Stomach (tissue), 9 donors: ENCODE results near the gene CCDC181. TPM values are rescaled to one million over a fixed set of nuclear protein-coding genes. Genes with fewer than 3 reads are reported as not detected.
A peak's percentile ranks its signal among the peaks of the same experiment; 100 is the strongest.

ENCODE experiments used
- DNase-seq, 2 donors: peaks; one replicate each; pipeline versions ENCODE4 v3.0.0 to v3.0.0-alpha.2; 2013 to 2019
- H3K27ac ChIP-seq, 5 donors: fragments of 200-600 bp in 4 of 5; sonication (generic) in 4 of 5; one replicate each; pipeline ENCODE4 v1.5.1; 2013 to 2019; ENCODE audit warnings: mild to moderate bottlenecking in 1 of 5, moderate library complexity in 1 of 5
- H3K27me3 ChIP-seq, 3 donors: fragments of 200-600 bp; sonication (generic); one replicate each; pipeline ENCODE4 v1.5.1; 2017 to 2019; ENCODE audit warnings: mixed run types in 1 of 3
- H3K36me3 ChIP-seq, 4 donors: fragments of 200-600 bp; sonication (generic); 1 replicate in 3 of 4; 2 replicates in 1 of 4; pipeline ENCODE4 v1.5.1; 2016 to 2019
- H3K4me1 ChIP-seq, 4 donors: fragments of 200-600 bp; sonication (generic); one replicate each; pipeline ENCODE4 v1.5.1; 2016 to 2019
- H3K4me3 ChIP-seq, 4 donors: fragments of 200-600 bp; sonication (generic) in 3 of 4; one replicate each; pipeline ENCODE4 v1.5.1; 2016 to 2019; ENCODE audit warnings: mild to moderate bottlenecking in 1 of 4
- H3K9me3 ChIP-seq, 4 donors: fragments of 200-600 bp; sonication (generic); one replicate each; pipeline ENCODE4 v1.5.1; 2016 to 2019
- CTCF ChIP-seq, 7 experiments: fragments of 450-650 bp in 4 of 7; fragments of 200-600 bp in 3 of 7; sonication (generic) in 3 of 7; IDR thresholded peaks; one replicate each; pipeline ENCODE4 v1.5.1; 2016 to 2019; ENCODE audit warnings: antibody characterized with exemption in 7 of 7, control low read depth in 2 of 7, mild to moderate bottlenecking in 1 of 7
- EP300 ChIP-seq: sonication (generic); formaldehyde crosslinking; IDR thresholded peaks from one replicate; pipeline ENCODE4 v1.6.1; 2017; ENCODE audit warnings: antibody characterized with exemption
- POLR2A ChIP-seq, 4 donors: fragments of 450-650 bp; IDR thresholded peaks; one replicate each; pipeline ENCODE4 v1.6.1; 2016; ENCODE audit warnings: antibody characterized with exemption in 4 of 4, control low read depth in 2 of 4, mild to moderate bottlenecking in 1 of 4, moderate library complexity in 1 of 4
- POLR2AphosphoS5 ChIP-seq, 3 donors: sonication (generic); formaldehyde crosslinking; IDR thresholded peaks; one replicate each; pipeline ENCODE4 v1.6.1; 2016; ENCODE audit warnings: antibody characterized with exemption in 3 of 3
- WGBS, 5 donors: extraction: QIAGEN DNeasy Blood & Tissue Kit in 3 of 5; methylation state at CpG; one replicate each; pipeline versions ENCODE4 v1.1.5 to v1.1.7; 2013 to 2018; 5-methylcytosine and 5-hydroxymethylcytosine counted together
- intact Hi-C: fragments of 100-400 bp; cut with DNase I; formaldehyde crosslinking; loops from one replicate; pipeline ENCODE4 v1.15.1; 2023; ENCODE audit warnings: low total_unique reads
- polyA plus RNA-seq, 3 donors: library from polyadenylated mRNA; stranded (reverse); fragments of 200-250 nt; gene quantifications; one replicate each; pipeline ENCODE4 v1.2.3, GENCODE V29; 2013
- small RNA-seq, 4 donors: library from RNA; depleted of rRNA; stranded (forward); fragments of <200 nt; gene quantifications; one replicate each; pipeline ENCODE3, GENCODE V24; 2016
- total RNA-seq, 5 donors: library from RNA; depleted of rRNA; stranded (reverse); fragments of >200 nt; gene quantifications; one replicate each; pipeline versions ENCODE4 v1.1.0 to v1.2.3, GENCODE V29; 2014 to 2016
- donor health status: healthy with polysubstance abuse.
- donor health status: Bipolar disorder and iron deficiency.
- donor health status: healthy.

The CCDC181 gene
- total and polyA plus RNA-seq, 8 donors = 0.73 to 4.3 (median 0.95) TPM; not detected in 3

- peaks cover 0 to 3% (median 0%) of the 10 kb centered on the region in 4 donors for H3K9me3 ChIP-seq
- H3K4me3 ChIP-seq = no peak overlapping the region
- no peaks in the 10 kb centered on the region for H3K27me3 ChIP-seq
- intact Hi-C loops = loop anchor here (10.0 kb wide), 1 partner anchor 744 kb away; no protein-coding TSS in a partner anchor
- H3K27ac ChIP-seq = no peak overlapping the region
- peaks cover 0 to 13% (median 2%) of the 10 kb centered on the region in 4 donors for H3K4me1 ChIP-seq
- 41 to 46% (median 43%) methylated on average over 5 of the region's 5 CpGs for WGBS, 5 donors
- peak in 1 of 2 donors; percentile 86 for DNase-seq
- H3K36me3 ChIP-seq = no peaks in the 10 kb centered on the region
- TF ChIP-seq CTCF (IDR thresholded peaks at IDR 0.05) (peak in 5 of 7 experiments; percentile 53 to 83 (median 79)), EP300 (no peak), POLR2AphosphoS5 (IDR thresholded peaks at IDR 0.05) (peak in 1 of 3 donors; percentile 28), POLR2A (IDR thresholded peaks at IDR 0.05) (no peak)
Observed at GRCh38 chr1:169348383-169349036, 78.8 kb downstream of the CCDC181 start.

GRCh38 chr1:169347688-169348382, 79.4 kb downstream of the CCDC181 start:
- no peaks in the 10 kb centered on the region for H3K27me3 ChIP-seq
- intact Hi-C loops = loop anchor here (10.0 kb wide), 1 partner anchor 743 kb away; no protein-coding TSS in a partner anchor
- WGBS, 5 donors = 52 to 80% (median 66%) methylated on average over 2 of the region's 2 CpGs
- H3K27ac ChIP-seq = no peak overlapping the region
- H3K36me3 ChIP-seq = no peaks in the 10 kb centered on the region
- no peak for TF ChIP-seq POLR2AphosphoS5 (IDR thresholded peaks at IDR 0.05)
- TF ChIP-seq EP300 = no peak
- no peak for TF ChIP-seq POLR2A (IDR thresholded peaks at IDR 0.05)
- TF ChIP-seq CTCF (IDR thresholded peaks at IDR 0.05) = no peak
- no peaks in the 10 kb centered on the region for H3K9me3 ChIP-seq
- H3K4me1 ChIP-seq = peaks cover 0 to 13% (median 2%) of the 10 kb centered on the region in 4 donors
- DNase-seq = no peak
- no peak overlapping the region for H3K4me3 ChIP-seq

- Histone ChIP-seq H3K27ac (no peak overlapping the region), H3K27me3 (no peaks in the 10 kb centered on the region), H3K36me3 (no peaks in the 10 kb centered on the region), H3K9me3 (no peaks in the 10 kb centered on the region), H3K4me3 (no peak overlapping the region), H3K4me1 (peaks cover 0 to 13% (median 2%) of the 10 kb centered on the region in 4 donors)
- TF ChIP-seq EP300 = no peak
- TF ChIP-seq POLR2A (IDR thresholded peaks at IDR 0.05) = no peak
- intact Hi-C loops = loop anchor here (10.0 kb wide), 1 partner anchor 741 kb away; no protein-coding TSS in a partner anchor
- 91 to 96% (median 95%) methylated on average over 3 of the region's 3 CpGs for WGBS, 5 donors
- DNase-seq = no peak
Observed at GRCh38 chr1:169346036-169346589, 81.2 kb downstream of the CCDC181 start.

GRCh38 chr1:169345511-169345910, 81.8 kb downstream of the CCDC181 start:
- Histone ChIP-seq H3K27me3 (no peaks in the 10 kb centered on the region), H3K9me3 (no peaks in the 10 kb centered on the region), H3K4me1 (peaks cover 0 to 13% (median 2%) of the 10 kb centered on the region in 4 donors), H3K27ac (no peak overlapping the region), H3K36me3 (no peaks in the 10 kb centered on the region), H3K4me3 (no peak overlapping the region)
- intact Hi-C loops = loop anchor here (10.0 kb wide), 1 partner anchor 741 kb away; no protein-coding TSS in a partner anchor
- WGBS, 5 donors = 96 to 100% (median 97%) methylated on average over 1 of the region's 1 CpG
- TF ChIP-seq POLR2AphosphoS5 (IDR thresholded peaks at IDR 0.05) (no peak), POLR2A (IDR thresholded peaks at IDR 0.05) (no peak), EP300 (no peak), CTCF (IDR thresholded peaks at IDR 0.05) (no peak)
- DNase-seq = no peak

Small RNAs within 50 kb of the gene (small RNA-seq; reads per million reads assigned to genes)
- 0 reads per million in 4 donors for gene AL021068.2

Other genes with a start within 250 kb of the CCDC181 start
- gene NME7, start 59.7 kb downstream of the CCDC181 start, total RNA-seq = 10 to 100 TPM in 2 of 5 donors, 1 to 10 TPM in 2, not detected in 1; 7.6 to 44.3 (median 14.9) TPM
- gene NME7, start 59.7 kb downstream of the CCDC181 start, polyA plus RNA-seq = 10 to 100 TPM in 1 of 3 donors, 1 to 10 TPM in 2; 7.8 to 10.1 (median 7.9) TPM
- 10 to 100 TPM in 4 of 5 donors, 1 to 10 TPM in 1; 8.2 to 35.8 (median 10.7) TPM for gene BLZF1, start 59.3 kb downstream of the CCDC181 start, total RNA-seq
- 10 to 100 TPM in 1 of 3 donors, 1 to 10 TPM in 2; 9.1 to 11.6 (median 9.3) TPM for gene BLZF1, start 59.3 kb downstream of the CCDC181 start, polyA plus RNA-seq
- 10 to 100 TPM; 12.5 to 84.3 (median 20.4) TPM for gene SLC19A2, start 58.5 kb upstream of the CCDC181 start, total RNA-seq
- gene SLC19A2, start 58.5 kb upstream of the CCDC181 start, polyA plus RNA-seq = 10 to 100 TPM in 1 of 3 donors, 1 to 10 TPM in 2; 5.8 to 14.6 (median 6.6) TPM
- gene F5, start 159.0 kb upstream of the CCDC181 start, total RNA-seq = 1 to 10 TPM in 2 of 5 donors, under 1 TPM in 1, not detected in 2; 0.87 to 4.8 (median 1.2) TPM
- gene F5, start 159.0 kb upstream of the CCDC181 start, polyA plus RNA-seq = 1 to 10 TPM in 1 of 3 donors, under 1 TPM in 2; 0.06 to 2.6 (median 0.53) TPM
- gene SELP, start 202.7 kb upstream of the CCDC181 start, total RNA-seq = 10 to 100 TPM in 1 of 5 donors, 1 to 10 TPM in 3, under 1 TPM in 1; 0.58 to 17.9 (median 2.8) TPM
- gene SELP, start 202.7 kb upstream of the CCDC181 start, polyA plus RNA-seq = 1 to 10 TPM; 1.6 to 2.7 (median 2.3) TPM